ENCODE data around the gene SLAMF1. TPM values are rescaled to one million over a fixed set of nuclear protein-coding genes. Genes with fewer than 3 reads are reported as not detected.

Gene SLAMF1
- total and polyA plus RNA-seq, 4 donors: 0.39 to 27.0 (median 1.5) TPM

DNA sequence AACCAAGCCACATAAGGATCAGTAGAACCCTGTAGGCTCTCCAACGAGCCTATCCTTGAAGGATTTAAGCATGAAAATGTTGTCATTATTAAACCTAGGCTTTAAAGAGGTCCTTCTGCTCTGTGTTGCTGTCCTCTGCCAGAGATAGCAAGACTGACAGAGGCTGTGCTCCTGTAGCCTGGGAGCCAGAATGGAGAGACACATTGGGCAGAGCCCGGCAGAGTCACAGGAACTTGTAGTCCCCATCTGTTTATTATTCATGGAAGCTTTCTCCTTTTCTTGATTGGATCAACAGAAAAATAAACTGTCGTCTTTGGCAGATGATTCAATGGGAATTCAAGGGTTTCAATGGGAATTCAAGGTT lies 19.2 kb upstream of the SLAMF1 start:
- H3K4me3 ChIP-seq: no peak overlapping the region
- 36 to 37% methylated on average over 3 of the region's 3 CpGs for WGBS, 2 donors

DNA sequence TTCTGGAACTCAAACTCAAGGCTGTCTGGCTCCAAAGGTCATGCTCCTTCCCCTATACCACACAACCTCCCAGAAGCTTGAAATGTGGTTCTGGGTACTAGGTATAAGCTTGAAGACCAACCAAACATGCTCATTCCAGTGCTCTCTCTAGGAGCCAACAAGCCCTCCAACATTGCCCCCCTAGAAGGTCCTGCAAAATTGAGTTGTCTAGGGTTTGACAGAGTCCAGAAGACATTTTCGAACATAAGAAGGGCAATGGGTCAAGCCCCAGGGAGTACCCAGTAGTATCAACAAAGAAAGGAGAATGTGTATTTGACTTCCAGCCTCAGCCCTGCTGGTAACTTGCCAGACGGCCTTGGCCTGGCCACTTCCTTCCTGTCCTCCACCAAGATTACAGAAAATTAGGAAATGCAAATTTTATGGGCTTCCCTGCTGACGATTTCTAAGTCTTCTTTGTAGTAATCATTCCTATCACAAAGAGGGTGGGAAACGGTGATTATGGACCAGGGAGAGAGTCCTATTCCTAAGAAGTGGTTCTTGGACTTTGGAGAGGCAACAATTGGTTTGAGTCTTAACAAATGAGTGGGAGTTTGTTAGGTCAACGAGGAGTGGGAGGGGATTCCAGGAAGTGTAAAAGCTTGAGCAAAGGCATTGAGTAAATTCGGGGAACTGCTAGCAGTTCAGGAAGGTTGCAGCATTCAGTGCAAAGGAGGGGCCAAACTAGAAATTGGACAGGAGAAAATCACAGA lies 18.7 kb upstream of the SLAMF1 start:
- Histone ChIP-seq H3K9me3 (ENCODE audit: control insufficient read depth in 4 of 4, insufficient read depth in 3 of 4, low read length in 3 of 4) (peaks cover 0 to 3% (median 0%) of the 10 kb centered on the region in 4 donors), H3K27me3 (ENCODE audit: control insufficient read depth in 3 of 3, insufficient read depth in 3 of 3, low read length in 2 of 3) (no peaks in the 10 kb centered on the region), H3K4me3 (no peak overlapping the region), H3K9ac (ENCODE audit: insufficient read depth in 1 of 2, low read length in 2 of 2) (no peak overlapping the region), H3K27ac (ENCODE audit: low read depth in 1 of 2, low read length in 1 of 2) (peak overlapping the region in 1 of 2 donors; percentile 63), H3K4me1 (ENCODE audit: control insufficient read depth in 5 of 5, insufficient read depth in 5 of 5, low read length in 5 of 5) (peaks cover 0 to 6% (median 0%) of the 10 kb centered on the region in 5 donors), H3K36me3 (ENCODE audit: control insufficient read depth in 4 of 4, insufficient read depth in 4 of 4, low read length in 4 of 4) (no peaks in the 10 kb centered on the region)
- TF ChIP-seq, protein P1, sequence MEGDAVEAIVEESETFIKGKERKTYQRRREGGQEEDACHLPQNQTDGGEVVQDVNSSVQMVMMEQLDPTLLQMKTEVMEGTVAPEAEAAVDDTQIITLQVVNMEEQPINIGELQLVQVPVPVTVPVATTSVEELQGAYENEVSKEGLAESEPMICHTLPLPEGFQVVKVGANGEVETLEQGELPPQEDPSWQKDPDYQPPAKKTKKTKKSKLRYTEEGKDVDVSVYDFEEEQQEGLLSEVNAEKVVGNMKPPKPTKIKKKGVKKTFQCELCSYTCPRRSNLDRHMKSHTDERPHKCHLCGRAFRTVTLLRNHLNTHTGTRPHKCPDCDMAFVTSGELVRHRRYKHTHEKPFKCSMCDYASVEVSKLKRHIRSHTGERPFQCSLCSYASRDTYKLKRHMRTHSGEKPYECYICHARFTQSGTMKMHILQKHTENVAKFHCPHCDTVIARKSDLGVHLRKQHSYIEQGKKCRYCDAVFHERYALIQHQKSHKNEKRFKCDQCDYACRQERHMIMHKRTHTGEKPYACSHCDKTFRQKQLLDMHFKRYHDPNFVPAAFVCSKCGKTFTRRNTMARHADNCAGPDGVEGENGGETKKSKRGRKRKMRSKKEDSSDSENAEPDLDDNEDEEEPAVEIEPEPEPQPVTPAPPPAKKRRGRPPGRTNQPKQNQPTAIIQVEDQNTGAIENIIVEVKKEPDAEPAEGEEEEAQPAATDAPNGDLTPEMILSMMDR (IDR thresholded peaks at IDR 0.05; ENCODE audit: control extremely low read depth, extremely low read depth): no peak
- WGBS, 2 donors: 11 to 13% methylated on average over 6 of the region's 6 CpGs
- ATAC-seq (ENCODE audit: insufficient read depth, low FRiP score): peak; percentile 69
- DNase-seq: peak in 2 of 3 donors; percentile 19 to 22

More for the DNA sequence above, 19.2 kb upstream of the SLAMF1 start:
- TF ChIP-seq, protein P1 (IDR thresholded peaks at IDR 0.05; ENCODE audit: control extremely low read depth, extremely low read depth): no peak
- Histone ChIP-seq H3K9me3 (ENCODE audit: control insufficient read depth in 4 of 4, insufficient read depth in 3 of 4, low read length in 3 of 4) (peaks cover 0 to 3% (median 0%) of the 10 kb centered on the region in 4 donors), H3K27me3 (ENCODE audit: control insufficient read depth in 3 of 3, insufficient read depth in 3 of 3, low read length in 2 of 3) (no peaks in the 10 kb centered on the region), H3K27ac (ENCODE audit: low read depth in 1 of 2, low read length in 1 of 2) (peak overlapping the region; percentile 48 to 63), H3K4me1 (ENCODE audit: control insufficient read depth in 5 of 5, insufficient read depth in 5 of 5, low read length in 5 of 5) (peaks cover 0 to 6% (median 0%) of the 10 kb centered on the region in 5 donors), H3K9ac (ENCODE audit: insufficient read depth in 1 of 2, low read length in 2 of 2) (no peak overlapping the region), H3K36me3 (ENCODE audit: control insufficient read depth in 4 of 4, insufficient read depth in 4 of 4, low read length in 4 of 4) (no peaks in the 10 kb centered on the region)
- no peak for ATAC-seq (ENCODE audit: insufficient read depth, low FRiP score)
- DNase-seq: no peak

DNA sequence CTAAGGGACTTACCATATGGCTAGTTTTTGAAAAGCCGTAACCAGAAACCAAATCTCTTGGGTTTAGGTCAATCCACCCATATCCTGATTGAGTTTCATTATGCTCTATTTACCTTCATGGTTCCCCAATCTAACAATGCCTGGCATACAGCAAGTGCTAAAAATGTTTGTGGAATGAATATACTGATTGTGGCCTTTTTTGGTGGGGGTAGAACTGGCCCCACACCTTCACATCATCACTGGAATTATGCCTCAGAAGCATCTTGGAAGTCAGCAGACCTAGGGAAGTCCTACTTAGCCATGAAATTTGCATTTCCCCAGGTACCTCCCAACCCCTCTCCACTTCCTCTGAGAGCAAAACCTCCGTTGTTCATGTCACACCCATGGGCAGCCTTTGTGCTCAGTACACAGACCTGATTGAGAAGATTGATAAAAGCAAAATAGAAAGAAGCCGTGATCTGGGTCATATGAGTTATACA lies 17.8 kb upstream of the SLAMF1 start:
- Histone ChIP-seq H3K4me3 (no peak overlapping the region), H3K9me3 (ENCODE audit: control insufficient read depth in 4 of 4, insufficient read depth in 3 of 4, low read length in 3 of 4) (no peaks in the 10 kb centered on the region), H3K27me3 (ENCODE audit: control insufficient read depth in 3 of 3, insufficient read depth in 3 of 3, low read length in 2 of 3) (no peaks in the 10 kb centered on the region), H3K27ac (ENCODE audit: low read depth in 1 of 2, low read length in 1 of 2) (peak overlapping the region in 1 of 2 donors; percentile 56), H3K9ac (ENCODE audit: insufficient read depth in 1 of 2, low read length in 2 of 2) (no peak overlapping the region), H3K4me1 (ENCODE audit: control insufficient read depth in 5 of 5, insufficient read depth in 5 of 5, low read length in 5 of 5) (peaks cover 0 to 6% (median 0%) of the 10 kb centered on the region in 5 donors), H3K36me3 (ENCODE audit: control insufficient read depth in 4 of 4, insufficient read depth in 4 of 4, low read length in 4 of 4) (no peaks in the 10 kb centered on the region)
- TF ChIP-seq, protein P1 (IDR thresholded peaks at IDR 0.05; ENCODE audit: control extremely low read depth, extremely low read depth): no peak
- 52 to 56% methylated on average over 3 of the region's 3 CpGs for WGBS, 2 donors
- DNase-seq (no peak), ATAC-seq (ENCODE audit: insufficient read depth, low FRiP score) (no peak)
